Lung (tissue), 12 donors: Measurements from ENCODE around the gene SASS6. TPM values are rescaled to one million over a fixed set of nuclear protein-coding genes. Genes with fewer than 3 reads are reported as not detected.

Source experiments
- ATAC-seq: fragments of 200-7000 bp; cut with Tn5 transposase; one replicate; pipeline ENCODE4 v1.9.1; 2020; ENCODE audit warnings: moderate number of reproducible peaks; ENCODE audit not compliant: insufficient read depth, low FRiP score
- DNase-seq, 3 donors: peaks; one replicate each; pipeline ENCODE4 v3.0.0-alpha.2; 2013 to 2017
- H3K27ac ChIP-seq, 2 donors: one replicate each; pipeline ENCODE4 v1.5.1; 2013; ENCODE audit warnings: mild to moderate bottlenecking in 2 of 2, moderate library complexity in 2 of 2, control low read depth in 1 of 2, inconsistent platforms in 1 of 2, low read depth in 1 of 2, low read length in 1 of 2
- H3K27me3 ChIP-seq, 3 donors: one replicate each; pipeline ENCODE4 v1.5.1; 2013; ENCODE audit warnings: low read length in 2 of 3; ENCODE audit not compliant: control insufficient read depth in 3 of 3, insufficient read depth in 3 of 3
- H3K36me3 ChIP-seq, 4 donors: one replicate each; pipeline ENCODE4 v1.5.1; 2013; ENCODE audit warnings: low read length in 4 of 4, mild to moderate bottlenecking in 1 of 4, moderate library complexity in 1 of 4; ENCODE audit not compliant: control insufficient read depth in 4 of 4, insufficient read depth in 4 of 4
- H3K4me1 ChIP-seq, 5 donors: one replicate each; pipeline ENCODE4 v1.5.1; 2013; ENCODE audit warnings: low read length in 5 of 5, mild to moderate bottlenecking in 2 of 5, moderate library complexity in 1 of 5; ENCODE audit not compliant: control insufficient read depth in 5 of 5, insufficient read depth in 5 of 5
- H3K4me3 ChIP-seq: one replicate; pipeline ENCODE4 v1.5.1; 2013; ENCODE audit warnings: mild to moderate bottlenecking, control low read depth, moderate library complexity
- H3K9ac ChIP-seq, 2 donors: one replicate each; pipeline ENCODE4 v1.5.1; 2013; ENCODE audit warnings: low read length in 2 of 2, control low read depth in 1 of 2; ENCODE audit not compliant: insufficient read depth in 1 of 2
- H3K9me3 ChIP-seq, 4 donors: one replicate each; pipeline ENCODE4 v1.5.1; 2013; ENCODE audit warnings: low read length in 3 of 4, mild to moderate bottlenecking in 1 of 4, moderate library complexity in 1 of 4; ENCODE audit not compliant: control insufficient read depth in 4 of 4, insufficient read depth in 3 of 4
- CTCF ChIP-seq: IDR thresholded peaks from 2 replicates; pipeline ENCODE4 v1.5.1; 2012; ENCODE audit warnings: mild to moderate bottlenecking; ENCODE audit errors: control extremely low read depth, extremely low read depth
- WGBS, 2 donors: extraction: QIAGEN DNeasy Blood & Tissue Kit; methylation state at CpG; one replicate each; pipeline ENCODE4 v1.1.7; 2013; 5-methylcytosine and 5-hydroxymethylcytosine counted together
- polyA plus RNA-seq, 2 donors: library from polyadenylated mRNA; stranded (reverse); fragments of 200-250 nt; gene quantifications; one replicate each; pipeline ENCODE4 v1.2.1, GENCODE V29; 2013
- total RNA-seq, 2 donors: library from RNA; depleted of rRNA in 1 of 2; stranded (reverse); fragments of >200 nt in 1 of 2; gene quantifications; one replicate each; pipeline ENCODE4 v1.2.1, GENCODE V29; 2014 to 2021
- donor health status: control.
- donor health status: control.
- donor health status: Bipolar disorder and iron deficiency.
- donor health status: healthy.
- donor health status: DM: yes; HTN: yes; CAD: no.

SASS6 gene
- total and polyA plus RNA-seq, 4 donors: 1.3 to 4.6 (median 1.9) TPM

DNA sequence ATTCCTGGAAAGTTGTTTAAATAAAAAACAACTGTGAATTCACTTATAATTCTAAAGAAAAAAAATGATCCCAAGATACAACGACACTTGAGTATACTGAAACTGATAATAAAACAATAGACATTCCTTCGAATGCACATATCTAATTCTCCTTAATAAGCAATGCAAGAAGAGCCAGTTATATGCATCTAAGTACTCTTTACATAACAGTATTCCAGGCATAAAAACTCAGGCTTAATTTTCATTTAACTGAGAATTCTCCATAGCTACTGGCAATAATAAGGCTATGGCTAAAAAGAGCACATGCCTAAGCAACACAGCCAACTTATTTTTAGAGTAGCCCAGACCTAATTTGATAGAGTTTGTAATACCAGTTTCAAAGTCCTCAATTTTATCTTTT lies 31.2 kb downstream of the SASS6 start:
- Histone ChIP-seq H3K4me1 (no peaks in the 10 kb centered on the region), H3K9ac (no peak overlapping the region), H3K27me3 (no peaks in the 10 kb centered on the region), H3K27ac (no peak overlapping the region), H3K9me3 (no peaks in the 10 kb centered on the region), H3K4me3 (no peak overlapping the region), H3K36me3 (peaks cover 4 to 13% (median 6%) of the 10 kb centered on the region in 4 donors)
- no peak for TF ChIP-seq CTCF
- WGBS, 2 donors: 90 to 97% methylated on average over 2 of the region's 2 CpGs
- ATAC-seq (no peak), DNase-seq (no peak)

- peaks cover 0 to 9% (median 4%) of the 10 kb centered on the region in 4 donors for H3K36me3 ChIP-seq
- H3K4me3 ChIP-seq: no peak overlapping the region
- no peaks in the 10 kb centered on the region for H3K4me1 ChIP-seq
- no peak for ATAC-seq
- 73 to 81% methylated on average over 1 of the region's 1 CpG for WGBS, 2 donors
- TF ChIP-seq CTCF: no peak
- no peaks in the 10 kb centered on the region for H3K27me3 ChIP-seq
- no peak overlapping the region for H3K27ac ChIP-seq
- no peak overlapping the region for H3K9ac ChIP-seq
- no peaks in the 10 kb centered on the region for H3K9me3 ChIP-seq
- no peak for DNase-seq
Measured at GRCh38 chr1:100100202-100100601, 32.5 kb downstream of the SASS6 start.

DNA sequence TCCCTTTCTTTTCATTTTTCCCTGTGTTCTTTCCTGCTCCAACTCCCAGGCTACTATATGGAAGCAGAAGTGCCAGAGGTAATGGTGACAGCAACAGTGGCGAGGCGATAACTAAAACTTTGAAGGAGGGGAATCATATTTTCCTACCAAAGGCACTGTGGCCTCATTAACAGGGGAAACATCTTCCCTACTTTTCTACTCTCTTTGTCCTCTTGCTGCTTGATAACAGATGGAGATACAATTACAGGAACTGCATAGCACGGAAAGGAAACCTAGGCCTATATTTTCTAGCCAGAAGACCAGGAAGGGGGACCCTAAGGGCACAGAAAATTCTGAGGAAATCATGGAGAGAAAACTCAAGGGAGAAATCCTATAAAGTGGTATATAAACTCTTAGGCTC lies 42.3 kb downstream of the SASS6 start:
- no peak for ATAC-seq
- Histone ChIP-seq H3K36me3 (peaks cover 0 to 9% (median 3%) of the 10 kb centered on the region in 4 donors), H3K4me1 (no peaks in the 10 kb centered on the region), H3K9ac (no peak overlapping the region), H3K9me3 (no peaks in the 10 kb centered on the region), H3K4me3 (no peak overlapping the region), H3K27me3 (no peaks in the 10 kb centered on the region), H3K27ac (no peak overlapping the region)
- no peak for TF ChIP-seq CTCF
- no peak for DNase-seq
- 84 to 95% methylated on average over 3 of the region's 3 CpGs for WGBS, 2 donors

DNA sequence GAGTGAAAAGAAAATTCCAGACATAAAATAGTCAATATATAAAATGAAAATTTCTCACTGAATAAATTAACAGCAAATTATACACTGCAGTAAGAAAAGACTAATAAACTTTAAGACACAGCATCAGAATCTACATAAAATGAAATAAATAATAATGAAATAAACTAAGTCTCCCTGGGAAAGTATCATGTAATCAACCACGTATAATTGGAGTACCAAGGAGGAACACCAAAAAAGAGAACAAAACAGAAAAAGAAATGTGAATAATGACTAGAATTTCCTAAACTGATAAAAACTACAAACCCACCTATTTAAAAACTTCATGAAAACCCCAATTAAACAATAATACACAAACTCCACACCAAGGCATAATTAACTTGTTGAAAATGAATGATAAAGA lies 43.6 kb downstream of the SASS6 start:
- DNase-seq: no peak
- TF ChIP-seq CTCF: no peak
- Histone ChIP-seq H3K9me3 (no peaks in the 10 kb centered on the region), H3K27ac (no peak overlapping the region), H3K4me1 (no peaks in the 10 kb centered on the region), H3K27me3 (no peaks in the 10 kb centered on the region), H3K4me3 (no peak overlapping the region), H3K9ac (no peak overlapping the region), H3K36me3 (peaks cover 0 to 9% (median 1%) of the 10 kb centered on the region in 4 donors)
- 88 to 93% methylated on average over 1 of the region's 1 CpG for WGBS, 2 donors
- ATAC-seq: no peak
